Liver (tissue), 9 donors: ENCODE results near the gene CCR2. TPM values are rescaled to one million over a fixed set of nuclear protein-coding genes. Genes with fewer than 3 reads are reported as not detected.

Experiments used
- DNase-seq: peaks from one replicate; pipeline ENCODE4 v3.0.0-alpha.2; 2017; ENCODE audit warnings: low spot score
- H3K27ac ChIP-seq, 2 donors: one replicate each; pipeline ENCODE4 v1.7.0; 2013; ENCODE audit warnings: inconsistent platforms in 2 of 2, low read length in 2 of 2, control low read depth in 1 of 2, low read depth in 1 of 2, mild to moderate bottlenecking in 1 of 2
- H3K27me3 ChIP-seq, 4 donors: one replicate each; pipeline versions ENCODE4 v1.6.1 to v1.7.0; 2013; ENCODE audit warnings: low read length in 3 of 4, inconsistent platforms in 1 of 4, mild to moderate bottlenecking in 1 of 4, moderate library complexity in 1 of 4; ENCODE audit not compliant: control insufficient read depth in 4 of 4, insufficient read depth in 4 of 4
- H3K36me3 ChIP-seq, 4 donors: one replicate each; pipeline versions ENCODE4 v1.6.1 to v1.7.0; 2013; ENCODE audit warnings: low read length in 3 of 4, mild to moderate bottlenecking in 3 of 4, low read depth in 1 of 4, moderate library complexity in 1 of 4; ENCODE audit not compliant: control insufficient read depth in 4 of 4, insufficient read depth in 3 of 4
- H3K4me1 ChIP-seq, 4 donors: one replicate each; pipeline versions ENCODE4 v1.6.1 to v1.7.0; 2013; ENCODE audit warnings: low read length in 3 of 4, mild to moderate bottlenecking in 3 of 4, moderate library complexity in 1 of 4; ENCODE audit not compliant: control insufficient read depth in 4 of 4, insufficient read depth in 4 of 4
- H3K4me3 ChIP-seq, 3 donors: one replicate each; pipeline versions ENCODE4 v1.6.1 to v1.7.0; 2013; ENCODE audit warnings: low read length in 3 of 3, control low read depth in 1 of 3, low read depth in 1 of 3, mild to moderate bottlenecking in 1 of 3
- H3K9ac ChIP-seq, 2 donors: one replicate each; pipeline ENCODE4 v1.7.0; 2013; ENCODE audit warnings: low read length in 2 of 2, mild to moderate bottlenecking in 2 of 2, moderate library complexity in 2 of 2, control low read depth in 1 of 2, low read depth in 1 of 2
- H3K9me3 ChIP-seq, 4 donors: one replicate each; pipeline versions ENCODE4 v1.6.1 to v1.7.0; 2013; ENCODE audit warnings: low read length in 3 of 4; ENCODE audit not compliant: control insufficient read depth in 4 of 4
- CTCF ChIP-seq: fragments of 150-350 bp; IDR thresholded peaks from 2 replicates; pipeline ENCODE4 v1.5.1; 2017; ENCODE audit warnings: improper control_type of control experiment, low read depth, low read length; ENCODE audit not compliant: missing input control
- FOXA1 ChIP-seq: IDR thresholded peaks from 2 replicates; pipeline ENCODE4 v1.6.1; 2016; ENCODE audit warnings: antibody characterized with exemption
- FOXA2 ChIP-seq: IDR thresholded peaks from 2 replicates; pipeline ENCODE4 v1.6.1; 2016; ENCODE audit warnings: antibody characterized with exemption
- GABPA ChIP-seq, 2 donors: IDR thresholded peaks in 1 of 2; conservative IDR thresholded peaks in 1 of 2; 2 replicates each; pipeline ENCODE4 v1.6.1; 2016; ENCODE audit warnings: antibody characterized with exemption in 2 of 2, mild to moderate bottlenecking in 1 of 2, moderate library complexity in 1 of 2
- HNF4A ChIP-seq, 2 donors: conservative IDR thresholded peaks; 2 replicates each; pipeline ENCODE4 v1.6.1; 2016; ENCODE audit warnings: antibody characterized with exemption in 2 of 2, mild to moderate bottlenecking in 2 of 2
- HNF4G ChIP-seq: IDR thresholded peaks from 2 replicates; pipeline ENCODE4 v1.6.1; 2016; ENCODE audit warnings: antibody characterized with exemption
- NR2F2 ChIP-seq: IDR thresholded peaks from 2 replicates; pipeline ENCODE4 v1.6.1; 2016; ENCODE audit warnings: antibody characterized with exemption
- RAD21 ChIP-seq, 2 donors: IDR thresholded peaks; 2 replicates each; pipeline ENCODE4 v1.6.1; 2016; ENCODE audit warnings: antibody characterized with exemption in 2 of 2, mild to moderate bottlenecking in 2 of 2
- REST ChIP-seq: IDR thresholded peaks from 2 replicates; pipeline ENCODE4 v1.6.1; 2016; ENCODE audit warnings: antibody characterized with exemption, mild to moderate bottlenecking
- RXRA ChIP-seq, 2 donors: IDR thresholded peaks; 2 replicates each; pipeline ENCODE4 v1.6.1; 2017 to 2018; ENCODE audit warnings: antibody characterized with exemption in 2 of 2, mild to moderate bottlenecking in 1 of 2
- SP1 ChIP-seq: IDR thresholded peaks from 2 replicates; pipeline ENCODE4 v1.6.1; 2018; ENCODE audit warnings: antibody characterized with exemption, mild to moderate bottlenecking
- TAF1 ChIP-seq: conservative IDR thresholded peaks from 2 replicates; pipeline ENCODE4 v1.6.1; 2016; ENCODE audit warnings: antibody characterized with exemption, mild to moderate bottlenecking
- YY1 ChIP-seq: IDR thresholded peaks from 2 replicates; pipeline ENCODE4 v1.6.1; 2016; ENCODE audit warnings: antibody characterized with exemption, mild to moderate bottlenecking
- WGBS: extraction: QIAGEN DNeasy Blood & Tissue Kit; methylation state at CpG from one replicate; pipeline ENCODE4 v1.1.7; 2013; 5-methylcytosine and 5-hydroxymethylcytosine counted together
- polyA plus RNA-seq, 2 donors: library from polyadenylated mRNA; stranded (reverse) in 1 of 2; unstranded in 1 of 2; fragments of 200-250 nt in 1 of 2; fragments of >200 nt in 1 of 2; fragmentation: Nextera tagmentation in 1 of 2; extraction: Ambion mirVana in 1 of 2; gene quantifications; one replicate each; pipeline versions ENCODE4 v1.2.1 to v1.2.3, GENCODE V29; 2013 to 2015
- total RNA-seq, 2 donors: library from RNA; depleted of rRNA; stranded (reverse); fragments of >200 nt; gene quantifications; one replicate each; pipeline ENCODE4 v1.2.3, GENCODE V29; 2014
- TF ChIP-seq, protein P1 (sequence below): IDR thresholded peaks from 2 replicates; pipeline ENCODE4 v1.6.1; 2016; ENCODE audit warnings: antibody characterized with exemption
- TF ChIP-seq, protein P2 (sequence below): IDR thresholded peaks from 2 replicates; pipeline ENCODE4 v1.6.1; 2016; ENCODE audit warnings: antibody characterized with exemption
- TF ChIP-seq, protein P3 (sequence below): IDR thresholded peaks from 2 replicates; pipeline ENCODE4 v1.6.1; 2016; ENCODE audit warnings: antibody characterized with exemption
- donor health status: healthy.
- donor health status: healthy.
- donor health status: healthy.
- donor health status: healthy.
- donor health status: healthy.

The CCR2 gene
- total and polyA plus RNA-seq, 4 donors, result 0.68 to 3.4 (median 2.4) TPM

GRCh38 chr3:46312991-46313390, 40.9 kb upstream of the CCR2 start:
- Histone ChIP-seq H3K4me3 (no peak overlapping the region), H3K27ac (no peak overlapping the region), H3K9me3 (no peaks in the 10 kb centered on the region), H3K9ac (no peak overlapping the region), H3K36me3 (no peaks in the 10 kb centered on the region), H3K4me1 (no peaks in the 10 kb centered on the region), H3K27me3 (peaks cover 0 to 6% (median 0%) of the 10 kb centered on the region in 4 donors)
- no peak for TF ChIP-seq RXRA (IDR thresholded peaks at IDR 0.05)
- peak in 1 of 2 donors; percentile 7 for TF ChIP-seq RAD21 (IDR thresholded peaks at IDR 0.05)
- TF ChIP-seq, protein P1, sequence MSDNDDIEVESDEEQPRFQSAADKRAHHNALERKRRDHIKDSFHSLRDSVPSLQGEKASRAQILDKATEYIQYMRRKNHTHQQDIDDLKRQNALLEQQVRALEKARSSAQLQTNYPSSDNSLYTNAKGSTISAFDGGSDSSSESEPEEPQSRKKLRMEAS, result peak; percentile 44
- no peak for TF ChIP-seq HNF4G
- TF ChIP-seq, protein P2, sequence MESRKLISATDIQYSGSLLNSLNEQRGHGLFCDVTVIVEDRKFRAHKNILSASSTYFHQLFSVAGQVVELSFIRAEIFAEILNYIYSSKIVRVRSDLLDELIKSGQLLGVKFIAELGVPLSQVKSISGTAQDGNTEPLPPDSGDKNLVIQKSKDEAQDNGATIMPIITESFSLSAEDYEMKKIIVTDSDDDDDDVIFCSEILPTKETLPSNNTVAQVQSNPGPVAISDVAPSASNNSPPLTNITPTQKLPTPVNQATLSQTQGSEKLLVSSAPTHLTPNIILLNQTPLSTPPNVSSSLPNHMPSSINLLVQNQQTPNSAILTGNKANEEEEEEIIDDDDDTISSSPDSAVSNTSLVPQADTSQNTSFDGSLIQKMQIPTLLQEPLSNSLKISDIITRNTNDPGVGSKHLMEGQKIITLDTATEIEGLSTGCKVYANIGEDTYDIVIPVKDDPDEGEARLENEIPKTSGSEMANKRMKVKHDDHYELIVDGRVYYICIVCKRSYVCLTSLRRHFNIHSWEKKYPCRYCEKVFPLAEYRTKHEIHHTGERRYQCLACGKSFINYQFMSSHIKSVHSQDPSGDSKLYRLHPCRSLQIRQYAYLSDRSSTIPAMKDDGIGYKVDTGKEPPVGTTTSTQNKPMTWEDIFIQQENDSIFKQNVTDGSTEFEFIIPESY, result no peak
- no peak for TF ChIP-seq CTCF
- DNase-seq, result no peak
- WGBS, result 75% methylated on average over 1 of the region's 1 CpG

- Histone ChIP-seq H3K27me3 (peaks cover 0 to 6% (median 0%) of the 10 kb centered on the region in 4 donors), H3K4me3 (no peak overlapping the region), H3K27ac (no peak overlapping the region), H3K36me3 (no peaks in the 10 kb centered on the region), H3K9ac (no peak overlapping the region), H3K4me1 (no peaks in the 10 kb centered on the region), H3K9me3 (no peaks in the 10 kb centered on the region)
- DNase-seq, result no peak
- no peak for TF ChIP-seq GABPA (IDR thresholded peaks at IDR 0.05 in 1 of 2, conservative IDR thresholded peaks at IDR 0.05 in 1 of 2)
- TF ChIP-seq, protein P3, sequence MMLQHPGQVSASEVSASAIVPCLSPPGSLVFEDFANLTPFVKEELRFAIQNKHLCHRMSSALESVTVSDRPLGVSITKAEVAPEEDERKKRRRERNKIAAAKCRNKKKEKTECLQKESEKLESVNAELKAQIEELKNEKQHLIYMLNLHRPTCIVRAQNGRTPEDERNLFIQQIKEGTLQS, result no peak
Observed at GRCh38 chr3:46314517-46314916, 39.4 kb upstream of the CCR2 start.

- no peak overlapping the region for H3K27ac ChIP-seq
- H3K36me3 ChIP-seq, result no peaks in the 10 kb centered on the region
- peaks cover 0 to 4% (median 0%) of the 10 kb centered on the region in 4 donors for H3K27me3 ChIP-seq
- no peaks in the 10 kb centered on the region for H3K4me1 ChIP-seq
- no peak overlapping the region for H3K9ac ChIP-seq
- no peak overlapping the region for H3K4me3 ChIP-seq
- no peaks in the 10 kb centered on the region for H3K9me3 ChIP-seq
- no peak for DNase-seq
- TF ChIP-seq HNF4G, result no peak
- no peak for TF ChIP-seq FOXA1
- TF ChIP-seq, protein P1, result no peak
- TF ChIP-seq NR2F2, result no peak
- TF ChIP-seq CTCF, result no peak
- no peak for TF ChIP-seq RAD21 (IDR thresholded peaks at IDR 0.05)
- no peak for TF ChIP-seq RXRA (IDR thresholded peaks at IDR 0.05)
- TF ChIP-seq GABPA (IDR thresholded peaks at IDR 0.05 in 1 of 2, conservative IDR thresholded peaks at IDR 0.05 in 1 of 2), result no peak
- TF ChIP-seq HNF4A (conservative IDR thresholded peaks at IDR 0.05), result no peak
- no peak for TF ChIP-seq FOXA2
- TF ChIP-seq, protein P3, result no peak
- no peak for TF ChIP-seq TAF1
- TF ChIP-seq YY1, result no peak
- TF ChIP-seq SP1, result no peak
- no peak for TF ChIP-seq REST
Observed at GRCh38 chr3:46316206-46316605, 37.7 kb upstream of the CCR2 start.
